Sigmoid colon (tissue), 4 donors: Measurements from ENCODE around the gene MEGF6.

Source experiments
- CTCF ChIP-seq, 4 experiments: fragments of 450-650 bp in 3 of 4; fragments of 200-600 bp in 1 of 4; IDR thresholded peaks; one replicate each; pipeline ENCODE4 v1.5.1; 2016 to 2019; ENCODE audit warnings: antibody characterized with exemption in 4 of 4, mild to moderate bottlenecking in 3 of 4, moderate library complexity in 2 of 4
- EP300 ChIP-seq, 4 donors: sonication (generic); formaldehyde crosslinking; IDR thresholded peaks; one replicate each; pipeline ENCODE4 v1.6.1; 2017; ENCODE audit warnings: antibody characterized with exemption in 4 of 4
- POLR2A ChIP-seq, 2 donors: fragments of 450-650 bp; IDR thresholded peaks; one replicate each; pipeline ENCODE4 v1.6.1; 2016; ENCODE audit warnings: antibody characterized with exemption in 2 of 2, mild to moderate bottlenecking in 2 of 2, moderate library complexity in 2 of 2
- POLR2AphosphoS5 ChIP-seq, 4 donors: sonication (generic); formaldehyde crosslinking; IDR thresholded peaks; one replicate each; pipeline ENCODE4 v1.6.1; 2017; ENCODE audit warnings: antibody characterized with exemption in 4 of 4

- TF ChIP-seq CTCF (IDR thresholded peaks at IDR 0.05), result no peak
- TF ChIP-seq POLR2A (IDR thresholded peaks at IDR 0.05), result no peak
- no peak for TF ChIP-seq POLR2AphosphoS5 (IDR thresholded peaks at IDR 0.05)
- no peak for TF ChIP-seq EP300 (IDR thresholded peaks at IDR 0.05)
These were observed 29.8 kb downstream of the MEGF6 start for GRCh38 chr1:3581296-3582036.
